Activated gamma-delta T cell treated with anti-CD3 and anti-CD28 coated beads, Interleukin-2, amount 50 U/mL, for 16 hours (primary cell): Measurements from ENCODE around the gene CEP295NL.
"Not testable (repeated sequence)": the region's sequence is repeated elsewhere in the genome, so short reads cannot be mapped to it uniquely, and the experiment has no call there.

Experiments used
- DNase-seq: peaks from one replicate; pipeline ENCODE4 v3.0.0-alpha.2; 2020; ENCODE audit warnings: low read depth

The CEP295NL gene

GRCh38 chr17:78903101-78903779 lies at the start of gene CEP295NL:
TSS of gene CEP295NL (minus strand) at chr17:78903201. CDS start at chr17:78901828, 1,373 bp downstream.
- no peak for DNase-seq

DNA sequence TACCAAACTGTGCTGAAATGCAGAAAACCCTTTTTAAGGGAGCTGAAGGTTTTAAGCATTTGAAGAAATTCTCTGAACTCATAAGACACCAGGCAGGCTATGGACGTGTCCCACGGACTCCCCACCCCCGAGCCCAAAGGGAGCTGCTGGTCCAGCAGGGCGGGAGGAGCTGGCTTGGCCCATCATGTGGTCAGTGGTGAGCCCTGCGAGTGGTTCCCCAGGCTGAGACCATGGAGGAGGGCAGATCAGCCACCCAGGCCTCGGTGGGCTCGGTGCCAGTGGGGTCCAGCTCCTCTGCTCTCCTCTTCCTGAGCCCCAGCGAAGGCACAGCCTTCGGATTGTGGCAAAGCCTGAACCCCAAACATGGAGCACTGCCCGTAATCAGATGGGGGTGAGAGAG lies 49.7 kb upstream of the CEP295NL start:
- no peak for DNase-seq

DNA sequence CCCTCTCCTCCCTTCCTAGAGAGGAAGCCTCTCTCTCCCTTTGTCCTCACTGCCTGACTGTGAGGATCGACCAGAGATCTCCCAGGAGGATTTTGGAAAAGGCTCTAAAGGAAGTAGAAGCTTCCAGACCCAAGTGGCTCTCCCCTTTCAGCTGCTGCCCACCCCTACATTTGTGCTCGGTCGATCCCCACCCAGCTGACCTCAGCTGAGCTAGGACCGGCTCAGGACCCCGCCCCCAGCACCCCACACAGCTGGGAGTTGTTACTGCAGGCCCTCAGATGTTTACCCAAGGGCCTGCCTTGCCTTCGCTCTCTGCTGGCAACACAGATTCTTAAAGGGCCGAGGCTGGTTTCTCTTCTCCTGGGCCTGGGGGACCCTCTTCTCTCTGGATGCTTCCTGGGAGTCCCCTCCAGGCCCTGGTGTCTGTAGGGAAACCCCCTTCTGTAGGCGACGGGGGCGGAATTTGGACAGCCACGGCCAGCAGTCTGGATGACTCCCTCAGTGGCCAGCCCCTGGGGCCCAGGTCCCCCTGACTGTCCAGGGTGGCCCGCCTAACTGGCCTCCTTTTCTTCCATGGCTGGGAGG lies 49.1 kb upstream of the CEP295NL start:
- no peak for DNase-seq

- DNase-seq = no peak
Observed at GRCh38 chr17:78950870-78951269, 47.9 kb upstream of the CEP295NL start.

- DNase-seq = no peak
Observed at GRCh38 chr17:78947235-78948149, 44.5 kb upstream of the CEP295NL start.

DNA sequence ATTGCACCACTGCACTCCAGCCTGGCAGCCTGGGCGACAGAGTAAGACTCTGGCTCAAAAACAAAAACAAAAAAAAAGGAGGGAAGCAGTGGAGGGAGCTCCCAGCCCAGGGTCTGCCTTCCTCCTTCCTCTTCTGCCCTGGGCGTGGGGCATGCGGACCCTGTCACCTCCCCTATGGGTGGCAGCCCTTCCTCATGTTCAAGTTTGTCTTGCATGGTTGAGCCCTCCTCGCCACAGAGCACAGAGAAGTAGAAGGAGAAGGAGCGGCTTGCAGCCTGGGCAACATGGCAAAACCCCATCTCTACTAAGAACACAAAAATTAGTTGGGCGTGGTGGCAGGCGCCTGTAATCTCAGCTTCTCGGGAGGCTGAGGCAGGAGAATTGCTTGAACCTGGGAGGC lies 43.6 kb upstream of the CEP295NL start:
- no peak for DNase-seq

- no peak for DNase-seq
Observed at GRCh38 chr17:78946131-78946530, 43.1 kb upstream of the CEP295NL start.

GRCh38 chr17:78945455-78945854 lies 42.5 kb upstream of the CEP295NL start:
- not testable (repeated sequence) for DNase-seq

GRCh38 chr17:78944956-78945355 lies 42.0 kb upstream of the CEP295NL start:
- no peak for DNase-seq

DNA sequence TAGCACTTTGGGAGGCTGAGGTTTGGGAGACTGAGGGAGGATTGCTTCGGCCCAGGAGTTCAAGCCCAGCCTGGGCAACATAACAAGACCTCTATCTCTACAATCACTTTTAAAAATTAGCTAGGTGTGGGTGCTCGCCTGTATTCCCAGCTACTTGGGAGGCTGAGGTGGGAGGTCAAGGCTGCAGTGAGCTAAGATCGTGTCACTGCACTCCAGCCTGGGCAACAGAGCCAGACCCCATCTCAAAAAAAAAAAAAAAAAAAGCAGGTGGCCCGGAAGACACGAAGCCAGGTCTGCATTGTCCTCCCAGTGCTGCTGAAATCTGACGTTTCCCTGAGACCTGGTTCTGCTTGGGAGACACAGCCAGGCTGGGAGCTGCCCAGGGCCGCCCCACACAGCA lies 41.0 kb upstream of the CEP295NL start:
- DNase-seq = no peak

GRCh38 chr17:78940708-78941107 lies 37.7 kb upstream of the CEP295NL start:
- DNase-seq = no peak

DNA sequence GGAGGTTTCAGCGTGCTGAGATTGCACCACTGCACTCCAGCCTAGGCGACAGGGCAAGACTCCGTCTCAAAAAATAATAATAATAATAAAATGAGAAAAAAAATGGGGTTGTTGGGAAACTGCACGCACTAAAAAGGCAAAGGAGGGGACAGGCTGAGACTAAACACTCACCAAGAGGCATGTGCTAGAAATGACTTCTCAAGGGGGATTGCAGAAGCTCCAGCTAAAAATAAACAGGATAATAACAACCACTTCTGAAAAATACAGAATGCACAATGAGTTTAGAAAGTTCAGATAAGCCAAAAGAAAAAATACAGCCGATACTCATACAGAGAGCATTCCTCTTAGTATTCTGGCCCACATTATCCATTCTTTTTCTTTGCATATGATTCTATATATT lies 37.3 kb upstream of the CEP295NL start:
- no peak for DNase-seq

- DNase-seq = no peak
Observed at GRCh38 chr17:78939615-78940014, 36.6 kb upstream of the CEP295NL start.

DNA sequence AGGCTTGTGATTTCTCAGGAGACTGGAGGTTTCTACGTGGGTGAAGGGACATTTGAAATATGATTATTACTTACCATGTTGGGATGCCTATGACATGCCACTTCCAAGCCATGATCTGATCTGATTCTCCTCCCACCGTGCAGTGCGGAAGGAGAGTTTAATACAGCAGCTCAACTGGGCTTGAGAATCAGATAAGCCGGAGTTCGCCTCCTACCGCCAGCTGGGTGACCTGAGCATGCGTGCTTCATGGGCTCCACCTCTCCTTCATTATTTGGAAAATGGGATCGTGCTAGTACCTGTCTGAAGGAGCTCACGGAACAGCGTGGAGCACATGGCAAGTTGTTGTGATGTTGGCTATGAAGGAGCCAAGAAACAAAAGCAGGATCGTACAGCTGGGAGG lies 34.6 kb upstream of the CEP295NL start:
- no peak for DNase-seq

- no peak for DNase-seq
Observed at GRCh38 chr17:78935419-78936323, 32.7 kb upstream of the CEP295NL start.

DNA sequence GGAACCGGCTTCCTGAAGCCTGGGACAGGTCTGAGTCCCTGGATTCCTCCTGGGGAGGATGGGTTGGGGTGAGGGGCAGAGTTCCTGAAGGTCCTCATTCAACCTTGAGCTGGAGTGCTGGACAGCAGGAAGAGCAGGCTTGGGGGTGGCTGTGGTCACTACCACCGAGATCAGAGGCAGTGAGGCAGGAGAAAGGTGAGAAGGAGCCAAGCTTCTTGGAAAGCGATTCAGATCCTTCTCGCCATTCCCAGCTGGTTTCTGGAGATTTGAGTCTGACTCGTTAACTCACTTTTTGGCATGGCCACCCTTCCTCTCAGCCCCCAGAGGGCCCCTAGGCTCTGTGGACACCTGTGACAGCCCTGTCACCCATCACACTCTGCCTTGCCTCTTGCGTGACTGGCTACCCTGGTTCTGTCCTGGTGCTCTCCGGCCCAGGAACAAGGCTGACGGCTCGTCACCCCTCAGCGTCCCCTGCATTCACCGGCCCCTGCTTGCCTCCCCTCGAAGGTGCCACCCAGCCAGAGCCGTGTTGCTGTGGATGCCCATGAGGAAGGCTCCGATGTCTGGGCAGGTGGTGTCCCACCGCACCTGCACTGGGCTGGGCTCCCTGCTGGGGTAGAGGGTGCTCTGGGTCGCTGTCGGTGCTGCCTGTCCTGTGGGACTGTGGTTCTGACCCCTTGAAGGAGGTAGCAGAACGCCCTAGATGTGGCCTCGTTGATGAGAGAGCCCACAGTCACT lies 31.8 kb upstream of the CEP295NL start:
- no peak for DNase-seq

DNA sequence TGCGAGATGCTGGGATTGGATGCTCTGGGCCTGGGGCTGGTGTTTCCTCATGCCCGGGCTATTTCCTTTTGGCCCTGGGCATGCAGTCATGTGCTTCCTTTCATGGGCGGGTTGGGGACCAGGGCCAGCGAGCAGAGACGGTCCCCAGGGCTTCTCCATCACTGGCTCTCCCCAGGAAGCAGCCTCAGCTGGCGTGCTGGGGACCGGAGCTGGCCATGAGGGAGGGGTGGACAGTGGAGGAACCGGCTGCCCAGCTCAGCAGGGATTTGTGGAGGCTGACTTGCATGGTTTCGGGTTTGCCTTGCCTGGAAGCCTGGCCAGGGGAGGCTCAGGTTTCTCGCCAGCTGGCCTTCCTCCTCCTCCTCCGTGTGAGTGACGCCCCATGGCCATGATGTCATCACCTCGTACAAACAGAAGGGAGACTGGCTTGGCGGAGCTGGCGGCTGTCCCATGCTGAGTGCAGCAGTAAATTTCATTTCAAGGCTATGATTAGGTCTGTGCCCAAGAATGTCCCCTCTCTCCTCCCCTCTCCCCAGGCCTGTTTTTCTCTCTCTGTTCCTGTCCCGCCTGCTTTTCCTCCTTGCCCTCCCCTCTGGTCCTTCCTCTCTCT lies 31.1 kb upstream of the CEP295NL start:
- no peak for DNase-seq

GRCh38 chr17:78933025-78933958 lies 30.3 kb upstream of the CEP295NL start:
- peak; percentile 23 for DNase-seq

GRCh38 chr17:78929908-78930775 lies 27.1 kb upstream of the CEP295NL start:
- DNase-seq = no peak
